Esophagus mucosa (tissue), 1 donor: ENCODE results near the gene CLCN2. TPM values are rescaled to one million over a fixed set of nuclear protein-coding genes. Genes with fewer than 3 reads are reported as not detected.

ENCODE experiments used
- total RNA-seq: library from RNA; stranded (reverse); gene quantifications from one replicate; pipeline ENCODE4 v1.2.4, GENCODE V29; 2023
- donor health status: DM: yes; HTN: yes; CAD: no.

The CLCN2 gene
- total RNA-seq, 1 donor from 2014 or later = 3.4 TPM

Other genes with a start within 250 kb of the CLCN2 start
- gene EIF2B5, start 226.2 kb downstream of the CLCN2 start, total RNA-seq = 21.8 TPM
- gene DVL3, start 206.2 kb downstream of the CLCN2 start, total RNA-seq = 29.2 TPM
- 235 TPM for gene AP2M1, start 186.8 kb downstream of the CLCN2 start, total RNA-seq
- gene ABCF3, start 175.4 kb downstream of the CLCN2 start, total RNA-seq = 45.3 TPM
- gene VWA5B2, start 132.0 kb downstream of the CLCN2 start, total RNA-seq = not detected
- 28.9 TPM for gene ALG3, start 112.6 kb downstream of the CLCN2 start, total RNA-seq
- gene EEF1AKMT4, start 111.9 kb downstream of the CLCN2 start, total RNA-seq = 7.1 TPM
- 0.24 TPM for gene CAMK2N2, start 100.1 kb downstream of the CLCN2 start, total RNA-seq
- gene ECE2, start 85.6 kb downstream of the CLCN2 start, total RNA-seq = not detected
- 126 TPM for gene PSMD2, start 62.4 kb downstream of the CLCN2 start, total RNA-seq
- gene EIF4G1, start 47.0 kb downstream of the CLCN2 start, total RNA-seq = 339 TPM
- gene FAM131A, start 24.0 kb downstream of the CLCN2 start, total RNA-seq = 7.3 TPM
- gene POLR2H, start 105 bp upstream of the CLCN2 start, total RNA-seq = 46.0 TPM
- not detected for gene THPO, start 16.6 kb upstream of the CLCN2 start, total RNA-seq
- gene CHRD, start 18.4 kb upstream of the CLCN2 start, total RNA-seq = 0.84 TPM
- gene EPHB3, start 200.2 kb upstream of the CLCN2 start, total RNA-seq = 44.7 TPM